ENCODE data around the gene SUPT3H. TPM values are rescaled to one million over a fixed set of nuclear protein-coding genes. Genes with fewer than 3 reads are reported as not detected.

Gene SUPT3H
- total RNA-seq, 1 donor from 2014 or later, result 13.3 TPM

DNA sequence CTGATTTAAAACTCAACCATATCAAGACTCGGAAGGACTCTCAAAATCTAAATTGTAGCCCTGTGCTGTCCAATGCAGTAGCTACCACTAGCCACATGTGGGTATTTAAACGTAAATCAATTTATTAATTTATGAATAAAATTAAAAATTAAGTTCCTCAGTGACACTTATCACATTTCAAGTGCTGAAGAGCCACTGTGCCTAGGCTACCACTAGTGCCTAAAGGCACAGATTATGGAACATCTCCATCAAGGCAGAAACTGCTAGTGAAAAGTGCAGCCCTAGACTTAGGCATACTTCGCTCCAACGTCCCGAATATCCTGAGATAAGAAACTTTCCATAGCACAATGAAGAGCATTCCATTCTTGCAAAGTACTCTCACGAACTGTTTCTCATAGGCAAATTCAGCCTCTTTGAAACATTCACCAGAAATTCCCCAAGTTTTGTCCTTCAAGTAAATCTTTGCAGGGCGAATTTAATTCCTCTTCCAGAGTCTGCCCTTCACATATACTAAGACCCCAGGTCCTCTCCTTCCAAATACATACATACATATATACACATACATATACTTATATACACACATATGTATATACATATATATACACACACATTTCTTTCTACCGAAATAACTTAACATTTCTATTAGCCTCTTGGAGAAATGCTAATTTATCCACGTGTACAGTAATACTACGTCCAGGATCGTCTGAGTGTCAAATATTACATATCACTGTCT is 1.3 kb downstream of the SUPT3H start:
- peak overlapping the region; percentile 86 for H3K4me3 Mint-ChIP-seq (ENCODE audit: unreplicated experiment)
- no peak for DNase-seq (ENCODE audit: low spot score)
- H3K27ac Mint-ChIP-seq (ENCODE audit: unreplicated experiment), result peak overlapping the region; percentile 99
- H3K27me3 Mint-ChIP-seq (ENCODE audit: low read depth), result no peaks in the 10 kb centered on the region
- TF ChIP-seq, protein P1, sequence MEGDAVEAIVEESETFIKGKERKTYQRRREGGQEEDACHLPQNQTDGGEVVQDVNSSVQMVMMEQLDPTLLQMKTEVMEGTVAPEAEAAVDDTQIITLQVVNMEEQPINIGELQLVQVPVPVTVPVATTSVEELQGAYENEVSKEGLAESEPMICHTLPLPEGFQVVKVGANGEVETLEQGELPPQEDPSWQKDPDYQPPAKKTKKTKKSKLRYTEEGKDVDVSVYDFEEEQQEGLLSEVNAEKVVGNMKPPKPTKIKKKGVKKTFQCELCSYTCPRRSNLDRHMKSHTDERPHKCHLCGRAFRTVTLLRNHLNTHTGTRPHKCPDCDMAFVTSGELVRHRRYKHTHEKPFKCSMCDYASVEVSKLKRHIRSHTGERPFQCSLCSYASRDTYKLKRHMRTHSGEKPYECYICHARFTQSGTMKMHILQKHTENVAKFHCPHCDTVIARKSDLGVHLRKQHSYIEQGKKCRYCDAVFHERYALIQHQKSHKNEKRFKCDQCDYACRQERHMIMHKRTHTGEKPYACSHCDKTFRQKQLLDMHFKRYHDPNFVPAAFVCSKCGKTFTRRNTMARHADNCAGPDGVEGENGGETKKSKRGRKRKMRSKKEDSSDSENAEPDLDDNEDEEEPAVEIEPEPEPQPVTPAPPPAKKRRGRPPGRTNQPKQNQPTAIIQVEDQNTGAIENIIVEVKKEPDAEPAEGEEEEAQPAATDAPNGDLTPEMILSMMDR (IDR thresholded peaks at IDR 0.05), result no peak
- H3K36me3 Mint-ChIP-seq (ENCODE audit: low read depth), result no peaks in the 10 kb centered on the region
- no peaks in the 10 kb centered on the region for H3K9me3 Mint-ChIP-seq (ENCODE audit: low read depth)
- H3K4me1 Mint-ChIP-seq (ENCODE audit: low read depth), result peaks cover 25% of the 10 kb centered on the region

DNA sequence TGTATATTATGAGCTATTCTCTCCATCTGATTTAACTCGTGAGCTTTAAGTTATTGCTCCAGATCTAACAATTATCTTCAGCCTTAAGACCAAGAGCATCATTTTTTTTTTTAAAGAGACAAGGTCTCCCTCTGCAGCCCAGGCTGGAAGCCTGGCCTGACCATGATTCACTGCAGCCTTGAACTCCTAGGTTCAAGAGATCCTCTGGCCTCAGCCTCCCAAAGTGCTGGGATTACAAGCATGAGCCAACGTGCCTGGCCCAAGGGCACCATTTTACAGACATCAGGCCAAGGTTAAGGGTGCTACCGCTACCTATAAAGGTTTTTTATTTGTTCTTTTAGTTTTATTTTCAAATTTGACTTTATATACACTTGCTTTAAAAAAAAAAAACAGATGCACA is 2.3 kb downstream of the SUPT3H start:
- no peak overlapping the region for H3K27ac Mint-ChIP-seq (ENCODE audit: unreplicated experiment)
- no peak overlapping the region for H3K4me3 Mint-ChIP-seq (ENCODE audit: unreplicated experiment)
- peaks cover 25% of the 10 kb centered on the region for H3K4me1 Mint-ChIP-seq (ENCODE audit: low read depth)
- no peaks in the 10 kb centered on the region for H3K9me3 Mint-ChIP-seq (ENCODE audit: low read depth)
- H3K27me3 Mint-ChIP-seq (ENCODE audit: low read depth), result no peaks in the 10 kb centered on the region
- TF ChIP-seq, protein P1 (IDR thresholded peaks at IDR 0.05), result peak; percentile 25
- H3K36me3 Mint-ChIP-seq (ENCODE audit: low read depth), result no peaks in the 10 kb centered on the region
- no peak for DNase-seq (ENCODE audit: low spot score)

DNA sequence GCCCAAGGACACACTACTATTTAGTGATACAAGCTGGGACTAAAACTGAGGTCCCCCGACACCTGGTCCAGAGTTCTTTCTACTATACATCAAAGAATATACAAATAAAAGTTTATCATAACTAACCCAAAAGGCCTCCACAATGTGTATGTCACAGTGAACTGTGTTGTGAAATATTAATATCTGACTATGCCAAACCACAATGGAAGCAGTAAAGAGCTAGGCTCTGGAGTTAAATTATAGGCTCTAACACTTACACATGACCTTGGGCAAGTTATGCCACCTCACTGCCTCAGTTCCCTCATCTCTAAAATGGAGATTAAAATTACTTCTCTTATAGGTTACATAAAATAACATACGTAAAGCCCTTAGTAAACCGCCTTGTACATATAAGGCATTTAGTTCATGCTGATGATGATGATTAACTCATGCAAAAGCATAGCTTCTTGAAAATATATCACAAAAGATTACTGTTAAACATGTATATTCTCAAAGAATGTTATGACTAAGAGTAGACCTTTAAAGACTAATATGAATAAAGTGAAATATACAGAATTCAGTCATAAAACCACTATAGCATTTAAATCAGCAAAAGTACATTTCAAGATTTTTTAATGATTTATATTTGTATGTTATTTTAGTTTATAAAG is 5.7 kb downstream of the SUPT3H start:
- Mint-ChIP-seq H3K27me3 (ENCODE audit: low read depth) (no peaks in the 10 kb centered on the region), H3K9me3 (ENCODE audit: low read depth) (no peaks in the 10 kb centered on the region), H3K27ac (ENCODE audit: unreplicated experiment) (no peak overlapping the region), H3K4me1 (ENCODE audit: low read depth) (peaks cover 15% of the 10 kb centered on the region), H3K4me3 (ENCODE audit: unreplicated experiment) (no peak overlapping the region), H3K36me3 (ENCODE audit: low read depth) (no peaks in the 10 kb centered on the region)
- no peak for DNase-seq (ENCODE audit: low spot score)
- TF ChIP-seq, protein P1 (IDR thresholded peaks at IDR 0.05), result no peak

GRCh38 chr6:45369870-45370269 is 7.9 kb downstream of the SUPT3H start:
- no peak overlapping the region for H3K4me3 Mint-ChIP-seq (ENCODE audit: unreplicated experiment)
- TF ChIP-seq, protein P1 (IDR thresholded peaks at IDR 0.05), result no peak
- no peaks in the 10 kb centered on the region for H3K9me3 Mint-ChIP-seq (ENCODE audit: low read depth)
- no peaks in the 10 kb centered on the region for H3K4me1 Mint-ChIP-seq (ENCODE audit: low read depth)
- no peak for DNase-seq (ENCODE audit: low spot score)
- no peaks in the 10 kb centered on the region for H3K27me3 Mint-ChIP-seq (ENCODE audit: low read depth)
- H3K27ac Mint-ChIP-seq (ENCODE audit: unreplicated experiment), result no peak overlapping the region
- H3K36me3 Mint-ChIP-seq (ENCODE audit: low read depth), result no peaks in the 10 kb centered on the region

DNA sequence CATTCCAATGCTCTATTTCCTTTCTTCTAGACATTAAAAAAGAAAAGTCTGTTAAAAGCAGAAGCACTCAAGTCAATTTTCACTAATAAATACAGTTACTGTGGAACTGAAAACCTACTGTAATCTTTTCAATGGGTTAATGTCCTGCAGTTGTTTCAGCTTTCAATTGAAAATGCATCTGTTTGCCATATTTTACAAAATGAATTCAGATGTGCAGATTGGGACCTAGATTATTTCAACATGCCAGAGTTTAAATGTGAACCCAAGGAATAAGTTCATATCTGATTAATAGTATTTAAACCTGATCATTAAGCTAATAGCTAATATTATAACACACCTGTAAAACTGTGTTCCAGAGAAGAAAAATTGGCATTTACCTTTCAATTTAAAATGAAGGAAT is 9.7 kb downstream of the SUPT3H start:
- no peaks in the 10 kb centered on the region for H3K9me3 Mint-ChIP-seq (ENCODE audit: low read depth)

More for the DNA sequence above, 9.7 kb downstream of the SUPT3H start:
- DNase-seq (ENCODE audit: low spot score), result no peak
- Mint-ChIP-seq H3K27me3 (ENCODE audit: low read depth) (no peaks in the 10 kb centered on the region), H3K4me1 (ENCODE audit: low read depth) (no peaks in the 10 kb centered on the region), H3K27ac (ENCODE audit: unreplicated experiment) (no peak overlapping the region), H3K4me3 (ENCODE audit: unreplicated experiment) (no peak overlapping the region), H3K36me3 (ENCODE audit: low read depth) (no peaks in the 10 kb centered on the region)
- TF ChIP-seq, protein P1 (IDR thresholded peaks at IDR 0.05), result no peak

Data from chondrocyte (in vitro differentiated cells).